Fibroblast of pulmonary artery (primary cell): ENCODE data around the gene MUS81.

Source experiments
- DNase-seq: peaks from one replicate; pipeline ENCODE4 v3.0.0-alpha.2; 2010; ENCODE audit warnings: low read depth
- H3K4me3 ChIP-seq: replicated peaks from 2 replicates; pipeline ENCODE4 v1.5.1; 2011; ENCODE audit warnings: low read depth, mild to moderate bottlenecking, control low read depth, low read length, moderate library complexity
- CTCF ChIP-seq: IDR thresholded peaks from 2 replicates; pipeline ENCODE4 v1.5.1; 2011; ENCODE audit warnings: mild to moderate bottlenecking, control low read depth, low read length, inconsistent platforms; ENCODE audit errors: missing control alignments

The MUS81 gene

GRCh38 chr11:65903715-65904114, 43.5 kb downstream of the MUS81 start:
- TF ChIP-seq CTCF, result no peak
- no peak overlapping the region for H3K4me3 ChIP-seq
- DNase-seq, result no peak

GRCh38 chr11:65906602-65907001, 46.4 kb downstream of the MUS81 start:
- no peak for DNase-seq
- TF ChIP-seq CTCF, result no peak
- H3K4me3 ChIP-seq, result no peak overlapping the region

- DNase-seq, result no peak
- no peak overlapping the region for H3K4me3 ChIP-seq
- no peak for TF ChIP-seq CTCF
Observed at GRCh38 chr11:65907878-65908277, 47.6 kb downstream of the MUS81 start.

GRCh38 chr11:65911682-65912568, 51.7 kb downstream of the MUS81 start:
- no peak overlapping the region for H3K4me3 ChIP-seq
- peak; percentile 30 for TF ChIP-seq CTCF
- DNase-seq, result peak; percentile 80

GRCh38 chr11:65912845-65913244, 52.6 kb downstream of the MUS81 start:
- H3K4me3 ChIP-seq, result no peak overlapping the region
- TF ChIP-seq CTCF, result no peak
- DNase-seq, result peak; percentile 34

GRCh38 chr11:65915101-65915820, 55.0 kb downstream of the MUS81 start:
- H3K4me3 ChIP-seq, result no peak overlapping the region
- DNase-seq, result no peak
- TF ChIP-seq CTCF, result no peak
